CD4-positive, alpha-beta T cell treated with Interferon alpha-2 for 1 hour (primary cell): ENCODE data around the gene NOX5.

Experiments used
- DNase-seq, 2 donors: peaks; one replicate each; pipeline ENCODE4 v3.0.0-alpha.2; 2020 to 2022

NOX5 gene

GRCh38 chr15:69107025-69107620 is 92.6 kb downstream of the NOX5 start:
- no peak for DNase-seq
